HCT116 (cell line): Measurements from ENCODE around the gene JOSD1. TPM values are rescaled to one million over a fixed set of nuclear protein-coding genes. Genes with fewer than 3 reads are reported as not detected.

Experiments used
- ATAC-seq: fragments of 200-7000 bp; cut with Tn5 transposase; 2 replicates; pipeline ENCODE4 v1.9.1; 2020; ENCODE audit warnings: mild to moderate bottlenecking, moderate library complexity
- BruUV-seq: library from RNA; stranded (reverse); fragments of 400-500 nt; replicated peaks from 2 replicates; lab custom pipeline; 2021; lab: Mats Ljungman, UMichigan
- CTCF ChIA-PET: fragments of 300-600 bp; sonication (Branson Sonifier 250); formaldehyde crosslinking; loops from one replicate; lab custom pipeline; 2021; ENCODE audit warnings: antibody characterized with exemption; lab: Charles Lee
- POLR2A ChIA-PET: fragments of 300-600, 350-600 bp; sonication (Branson Sonifier 250); formaldehyde crosslinking; loops from one replicate; lab custom pipeline; 2021; ENCODE audit warnings: antibody characterized with exemption; lab: Charles Lee
- RAD21 ChIA-PET, 2 experiments: fragments of 300-600 bp; sonication (Branson Sonifier 250); formaldehyde crosslinking; loops; one replicate each; lab custom pipeline; 2023; ENCODE audit warnings: low total read pairs in 2 of 2; ENCODE audit not compliant: uncharacterized antibody in 2 of 2, unreplicated experiment in 2 of 2, low non-redundant PET in 1 of 2; lab: Charles Lee
- DNase-seq: peaks from one replicate; pipeline ENCODE4 v3.0.0-alpha.2; 2010; ENCODE audit warnings: low read depth, low spot score
- H2AFZ ChIP-seq: fragments of 200-600 bp; shearing (Covaris generic), sonication (generic); 2 replicates; pipeline ENCODE4 v1.6.1; 2017; ENCODE audit warnings: low read depth, mixed run types, mixed read lengths, antibody characterized with exemption, low read length; ENCODE audit not compliant: poor library complexity, severe bottlenecking
- H3K27ac ChIP-seq: 2 replicates; pipeline ENCODE4 v1.5.1; 2012; ENCODE audit warnings: low read depth, low read length
- H3K27me3 ChIP-seq: fragments of 200-600 bp; sonication (generic); 2 replicates; pipeline ENCODE4 v1.6.1; 2016; ENCODE audit warnings: mixed run types, low read length, mixed read lengths; ENCODE audit not compliant: insufficient read depth
- H3K36me3 ChIP-seq, 2 experiments: fragments of 200-500 bp in 1 of 2; fragments of 200-600 bp in 1 of 2; sonication (Bioruptor generic) in 1 of 2; sonication (generic) in 1 of 2; 2 replicates each; pipeline versions ENCODE4 v1.5.1 to v1.6.1; 2014 to 2016; ENCODE audit warnings: low read length in 2 of 2, inconsistent platforms in 1 of 2, mixed read lengths in 1 of 2, mixed run types in 1 of 2; ENCODE audit not compliant: insufficient read depth in 2 of 2, control insufficient read depth in 1 of 2
- H3K4me1 ChIP-seq, 2 experiments: fragments of 200-600 bp in 1 of 2; sonication (generic) in 1 of 2; 2 replicates each; pipeline versions ENCODE4 v1.5.1 to v1.6.1; 2012 to 2017; ENCODE audit warnings: low read length in 2 of 2, inconsistent platforms in 1 of 2, mild to moderate bottlenecking in 1 of 2, mixed read lengths in 1 of 2, mixed run types in 1 of 2, moderate library complexity in 1 of 2; ENCODE audit not compliant: insufficient read depth in 2 of 2, control insufficient read depth in 1 of 2
- H3K4me2 ChIP-seq: fragments of 200-600 bp; sonication (generic); 2 replicates; pipeline ENCODE4 v1.6.1; 2017; ENCODE audit warnings: mixed run types, low read length, mixed read lengths
- H3K4me3 ChIP-seq, 2 experiments: fragments of 200-600 bp in 1 of 2; sonication (generic) in 1 of 2; replicated peaks in 1 of 2; 2 replicates each; pipeline ENCODE4 v1.5.1; 2011 to 2016; ENCODE audit warnings: low read length in 2 of 2, control low read depth in 1 of 2, low read depth in 1 of 2, mild to moderate bottlenecking in 1 of 2, mixed read lengths in 1 of 2, mixed run types in 1 of 2
- H3K79me2 ChIP-seq: fragments of 200-600 bp; sonication (generic); 2 replicates; pipeline ENCODE4 v1.6.1; 2017; ENCODE audit warnings: mild to moderate bottlenecking, mixed run types, low read length, moderate library complexity, mixed read lengths; ENCODE audit not compliant: insufficient read depth
- H3K9ac ChIP-seq: fragments of 200-600 bp; sonication (generic); 2 replicates; pipeline ENCODE4 v1.6.1; 2016; ENCODE audit warnings: low read length, mixed read lengths
- H3K9me2 ChIP-seq: fragments of 200-600 bp; sonication (generic), shearing (Covaris generic); 2 replicates; pipeline ENCODE4 v1.6.1; 2017; ENCODE audit warnings: mixed run types, mild to moderate bottlenecking, moderate library complexity; ENCODE audit not compliant: insufficient read depth
- H3K9me3 ChIP-seq, 2 experiments: fragments of 200-500 bp in 1 of 2; fragments of 200-600 bp in 1 of 2; sonication (Bioruptor generic) in 1 of 2; sonication (generic) in 1 of 2; 2 replicates each; pipeline ENCODE4 v1.6.1; 2014 to 2017; ENCODE audit warnings: low read length in 2 of 2, mixed read lengths in 2 of 2, inconsistent platforms in 1 of 2, low read depth in 1 of 2, mild to moderate bottlenecking in 1 of 2, mixed run types in 1 of 2, moderate library complexity in 1 of 2; ENCODE audit not compliant: control insufficient read depth in 1 of 2, insufficient read depth in 1 of 2
- H4K20me1 ChIP-seq: fragments of 200-600 bp; sonication (generic), shearing (Covaris generic); 2 replicates; pipeline ENCODE4 v1.6.1; 2017; ENCODE audit warnings: mixed run types, mild to moderate bottlenecking, moderate library complexity; ENCODE audit not compliant: insufficient read depth
- ATF3 ChIP-seq: IDR thresholded peaks from 2 replicates; pipeline ENCODE4 v1.6.1; 2012
- CBX3 ChIP-seq: IDR thresholded peaks from 2 replicates; pipeline ENCODE4 v1.6.1; 2012; ENCODE audit warnings: low read depth
- CEBPB ChIP-seq: IDR thresholded peaks from 2 replicates; pipeline ENCODE4 v1.6.1; 2012; ENCODE audit warnings: low read depth
- CTCF ChIP-seq, 3 experiments: fragments of 200-600 bp in 1 of 3; sonication (generic) in 1 of 3; IDR thresholded peaks in 2 of 3; conservative IDR thresholded peaks in 1 of 3; 2 replicates each; pipeline ENCODE4 v1.5.1; 2012 to 2017; ENCODE audit warnings: low read depth in 2 of 3, low read length in 2 of 3, antibody characterized with exemption in 1 of 3, borderline replicate concordance in 1 of 3, control low read depth in 1 of 3, mild to moderate bottlenecking in 1 of 3, mixed read lengths in 1 of 3, mixed run types in 1 of 3, moderate library complexity in 1 of 3; ENCODE audit not compliant: insufficient read depth in 1 of 3
- EGR1 ChIP-seq: IDR thresholded peaks from 2 replicates; pipeline ENCODE4 v1.6.1; 2012; ENCODE audit warnings: low read depth
- ELF1 ChIP-seq: IDR thresholded peaks from 2 replicates; pipeline ENCODE4 v1.6.1; 2012; ENCODE audit warnings: low read depth, borderline replicate concordance
- EZH2 ChIP-seq: fragments of 200-600 bp; sonication (generic); IDR thresholded peaks from 2 replicates; pipeline ENCODE4 v1.6.1; 2017; ENCODE audit warnings: antibody characterized with exemption, mixed run types
- EZH2phosphoT487 ChIP-seq: fragments of 200-600 bp; IDR thresholded peaks from 2 replicates; pipeline ENCODE4 v1.6.1; 2018; ENCODE audit warnings: antibody characterized with exemption, borderline replicate concordance
- FOSL1 ChIP-seq: IDR thresholded peaks from 2 replicates; pipeline ENCODE4 v1.6.1; 2012; ENCODE audit warnings: low read depth
- JUND ChIP-seq: IDR thresholded peaks from 2 replicates; pipeline ENCODE4 v1.6.1; 2012
- MAX ChIP-seq: IDR thresholded peaks from 2 replicates; pipeline ENCODE4 v1.6.1; 2012
- POLR2AphosphoS5 ChIP-seq: IDR thresholded peaks from 2 replicates; pipeline ENCODE4 v1.6.1; 2011; ENCODE audit warnings: mild to moderate bottlenecking, low read depth, low read length, moderate library complexity
- RAD21 ChIP-seq: IDR thresholded peaks from 2 replicates; pipeline ENCODE4 v1.6.1; 2012; ENCODE audit warnings: low read depth, mild to moderate bottlenecking
- SIN3A ChIP-seq: IDR thresholded peaks from 2 replicates; pipeline ENCODE4 v1.6.1; 2012; ENCODE audit warnings: low read depth
- SP1 ChIP-seq: IDR thresholded peaks from 2 replicates; pipeline ENCODE4 v1.6.1; 2012; ENCODE audit warnings: low read depth
- SRF ChIP-seq: IDR thresholded peaks from 2 replicates; pipeline ENCODE4 v1.6.1; 2012; ENCODE audit warnings: low read depth
- TCF7L2 ChIP-seq: IDR thresholded peaks from 2 replicates; pipeline ENCODE4 v1.7.0; 2011; ENCODE audit warnings: borderline replicate concordance, inconsistent platforms; ENCODE audit not compliant: insufficient read depth, insufficient read length; ENCODE audit errors: extremely low read depth
- ZFX ChIP-seq: fragments of 450-650 bp; IDR thresholded peaks from 2 replicates; pipeline ENCODE4 v1.6.1; 2017
- ZNF274 ChIP-seq: fragments of 200-500 bp; sonication (Bioruptor generic); IDR thresholded peaks from 2 replicates; pipeline ENCODE4 v1.6.1; 2014; ENCODE audit warnings: mild to moderate bottlenecking, low read depth, low read length, inconsistent platforms
- intact Hi-C: fragments of 100-400 bp; cut with micrococcal nuclease; formaldehyde crosslinking; loops from 2 replicates; pipeline ENCODE4 v1.10.0; 2022
- total RNA-seq: library from RNA; stranded (reverse); gene quantifications from one replicate; pipeline ENCODE4 v1.2.1, GENCODE V29; 2021; ENCODE audit not compliant: unreplicated experiment

JOSD1 gene
- total RNA-seq, 1 experiment from 2014 or later, result 67.3 TPM

GRCh38 chr22:38719196-38719595 lies 18.5 kb upstream of the JOSD1 start:
- ChIA-PET RAD21 (no interaction called here), CTCF (interaction anchor here (1.1 kb wide), 2 partner anchors 11 to 38 kb away, joined by 3 to 5 read pairs; partner anchors contain the start of gene TOMM22), POLR2A (no interaction called here)
- no peaks in the 10 kb centered on the region for H4K20me1 ChIP-seq
- H3K36me3 ChIP-seq, result peaks cover 22 to 24% of the 10 kb centered on the region in 2 experiments; a peak in 3 of 4 replicates
- BruUV-seq, result no TSS peak
- H3K4me1 ChIP-seq, result peaks cover 12 to 21% of the 10 kb centered on the region in 2 experiments
- no peak overlapping the region for H2AFZ ChIP-seq
- intact Hi-C loops, result no loop called here
- no peak overlapping the region for H3K4me3 ChIP-seq
- DNase-seq, result no peak
- H3K4me2 ChIP-seq, result peak overlapping the region; percentile 72; the same call in 1 of the 2 replicates
- peaks cover 29% of the 10 kb centered on the region for H3K79me2 ChIP-seq
- no peaks in the 10 kb centered on the region for H3K9me3 ChIP-seq
- H3K9ac ChIP-seq, result no peak overlapping the region
- TF ChIP-seq MAX, result no peak
- no peak for TF ChIP-seq SIN3A
- TF ChIP-seq ZFX, result no peak
- TF ChIP-seq EGR1, result no peak
- TF ChIP-seq ELF1, result no peak
- TF ChIP-seq EZH2, result no peak
- no peak for TF ChIP-seq CBX3
- no peak for TF ChIP-seq ZNF274
- TF ChIP-seq EZH2phosphoT487, result no peak
- H3K27me3 ChIP-seq, result no peaks in the 10 kb centered on the region
- ATAC-seq, result no peak
- H3K9me2 ChIP-seq, result no peaks in the 10 kb centered on the region
- H3K27ac ChIP-seq, result no peak overlapping the region

GRCh38 chr22:38718414-38718813 lies 17.7 kb upstream of the JOSD1 start:
- H3K9ac ChIP-seq, result peak overlapping the region; percentile 19
- peak; percentile 100 for ATAC-seq
- ChIA-PET POLR2A (interaction anchor here (0.6 to 1.8 kb wide), 6 partner anchors 11 to 541 kb away, joined by 3 to 6 read pairs (median 4); partner anchors contain the start of genes GTPBP1 and TOMM22), RAD21 (no interaction called here), CTCF (interaction anchor here (1.1 to 1.6 kb wide), 7 partner anchors 10 to 666 kb away, joined by 3 to 5 read pairs (median 4); partner anchors contain the start of gene TOMM22)
- H3K36me3 ChIP-seq, result peaks cover 18% of the 10 kb centered on the region in 2 experiments; a peak in 3 of 4 replicates
- H3K79me2 ChIP-seq, result peaks cover 35% of the 10 kb centered on the region
- no peak overlapping the region for H2AFZ ChIP-seq
- intact Hi-C loops, result no loop called here
- no peaks in the 10 kb centered on the region for H3K27me3 ChIP-seq
- H3K9me3 ChIP-seq, result no peaks in the 10 kb centered on the region
- H3K4me3 ChIP-seq, result 0 out of 4 replicates have a peak overlapping the region, but pooled peaks of 1 of the 2 experiments have one; percentile 15
- H4K20me1 ChIP-seq, result no peaks in the 10 kb centered on the region
- peak overlapping the region; percentile 72 for H3K4me2 ChIP-seq
- BruUV-seq, result no TSS peak
- peaks cover 12 to 21% of the 10 kb centered on the region in 2 experiments for H3K4me1 ChIP-seq
- DNase-seq, result peak; percentile 70
- peak overlapping the region; percentile 45; the same call in 1 of the 2 replicates for H3K27ac ChIP-seq
- no peaks in the 10 kb centered on the region for H3K9me2 ChIP-seq
- no peak for TF ChIP-seq EZH2
- TF ChIP-seq ATF3, result no peak
- peak; percentile 76 for TF ChIP-seq FOSL1
- TF ChIP-seq MAX, result no peak
- TF ChIP-seq POLR2AphosphoS5, result peak; percentile 33; the same call in 1 of the 2 replicates
- TF ChIP-seq JUND, result peak; percentile 78
- TF ChIP-seq CTCF (IDR thresholded peaks at IDR 0.05 in 2 of 3, conservative IDR thresholded peaks at IDR 0.05 in 1 of 3; ENCODE audit: borderline replicate concordance in 1 of 3, insufficient read depth in 1 of 3, low read depth in 2 of 3, low read length in 2 of 3), result peak in 2 of 3 experiments; percentile 45 to 84; a peak in 4 of 6 replicates
- no peak for TF ChIP-seq ZFX
- TF ChIP-seq ZNF274, result no peak
- TF ChIP-seq CBX3, result no peak
- TF ChIP-seq SRF, result no peak
- no peak for TF ChIP-seq ELF1
- peak; percentile 41 for TF ChIP-seq SP1
- TF ChIP-seq TCF7L2, result no peak
- TF ChIP-seq RAD21, result 0 out of 2 replicates have a peak, but pooled peaks have one; percentile 14
- no peak for TF ChIP-seq CEBPB
